ENCODE results near the gene TTC17. TPM values are rescaled to one million over a fixed set of nuclear protein-coding genes. Genes with fewer than 3 reads are reported as not detected.

Gene TTC17
- total RNA-seq, 4 donors from 2014 or later, result 157 to 295 (median 248) TPM

DNA sequence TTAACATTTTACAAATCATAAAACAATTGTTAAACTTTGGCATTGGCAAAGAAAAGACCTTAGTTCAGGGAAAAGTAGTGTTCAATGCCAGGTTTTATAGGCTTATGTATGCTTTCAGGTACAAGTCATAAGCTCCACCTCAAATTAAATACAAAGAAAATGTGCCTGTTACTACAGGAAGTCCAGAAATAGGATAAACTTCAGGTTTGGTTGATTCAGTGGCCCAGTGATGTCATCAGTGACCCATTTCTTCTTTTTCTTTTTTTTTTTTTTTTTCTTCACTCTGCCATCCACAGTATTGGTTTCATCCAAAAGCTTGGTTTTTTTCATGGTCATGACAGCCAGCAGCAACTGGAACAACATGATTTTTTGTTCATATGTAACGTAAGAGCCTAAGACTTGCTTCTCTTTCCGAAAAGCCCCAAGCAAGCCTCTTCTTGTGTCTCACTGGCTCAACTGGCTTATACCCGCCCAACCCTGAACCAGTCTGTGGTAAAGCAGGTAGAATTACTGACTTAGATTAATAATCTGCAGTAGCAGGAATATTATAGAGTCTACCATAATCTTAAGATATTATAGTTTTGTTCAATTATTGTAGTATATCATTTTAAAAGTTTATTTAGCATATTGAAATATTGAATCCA lies 46.2 kb downstream of the TTC17 start:
- H3K27ac ChIP-seq, result no peak overlapping the region

DNA sequence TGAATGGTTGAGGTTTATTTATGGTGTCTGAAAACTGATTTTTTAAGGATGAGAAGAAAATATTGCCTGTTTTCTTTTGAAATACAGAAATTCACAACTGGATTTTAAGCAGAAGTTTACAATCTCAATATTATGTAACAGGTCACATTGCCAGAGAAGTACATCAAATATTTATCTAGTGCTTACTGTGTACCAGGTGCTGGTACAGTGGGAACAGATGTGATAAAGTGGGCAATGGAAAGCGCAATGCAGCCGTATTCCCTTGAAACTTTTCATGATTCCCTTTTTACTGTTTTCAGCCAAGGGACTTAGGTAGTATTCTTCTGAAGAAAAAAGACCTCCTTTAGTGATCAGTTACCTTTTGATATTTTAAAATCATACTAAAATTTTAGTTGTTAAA lies 49.6 kb downstream of the TTC17 start:
- H3K4me3 ChIP-seq, result no peak overlapping the region
- DNase-seq, result no peak
- TF ChIP-seq CTCF (IDR thresholded peaks at IDR 0.05) (no peak), POLR2A (IDR thresholded peaks at IDR 0.05) (no peak)
- H3K27ac ChIP-seq, result no peak overlapping the region
- H3K27me3 ChIP-seq, result no peaks in the 10 kb centered on the region
- peaks cover 0 to 15% (median 0%) of the 10 kb centered on the region in 4 donors for H3K4me1 ChIP-seq
- H3K36me3 ChIP-seq, result peaks cover 0 to 63% (median 0%) of the 10 kb centered on the region in 3 donors
- no peaks in the 10 kb centered on the region for H3K9me3 ChIP-seq

More for the DNA sequence above, 46.2 kb downstream of the TTC17 start:
- no peaks in the 10 kb centered on the region for H3K9me3 ChIP-seq
- no peaks in the 10 kb centered on the region for H3K27me3 ChIP-seq
- H3K4me1 ChIP-seq, result peaks cover 0 to 9% (median 0%) of the 10 kb centered on the region in 4 donors
- H3K4me3 ChIP-seq, result no peak overlapping the region
- DNase-seq, result no peak
- H3K36me3 ChIP-seq, result peaks cover 0 to 79% (median 0%) of the 10 kb centered on the region in 3 donors
- TF ChIP-seq POLR2A (IDR thresholded peaks at IDR 0.05) (no peak), CTCF (IDR thresholded peaks at IDR 0.05) (no peak)

DNA sequence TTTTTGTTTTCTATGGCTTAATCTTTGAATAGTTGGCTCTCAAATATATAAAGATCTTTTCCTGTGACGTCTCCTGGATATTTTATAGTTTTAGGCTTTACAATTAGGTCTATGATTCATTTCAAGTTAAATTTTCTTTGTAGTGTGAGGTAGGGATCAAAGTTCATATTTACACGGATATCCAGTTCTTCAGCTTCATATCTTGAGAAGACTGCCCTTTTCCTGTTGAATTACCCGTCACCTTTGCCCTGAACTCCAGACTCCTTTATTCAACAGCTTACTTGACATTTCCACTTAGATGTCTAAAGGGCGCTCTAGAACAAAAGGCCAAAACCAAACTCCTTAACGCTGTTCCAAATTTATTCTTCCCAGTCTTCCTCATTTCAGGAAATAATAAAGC lies 51.7 kb downstream of the TTC17 start:
- H3K9me3 ChIP-seq, result no peaks in the 10 kb centered on the region
- H3K4me3 ChIP-seq, result no peak overlapping the region
- TF ChIP-seq POLR2A (IDR thresholded peaks at IDR 0.05), result no peak
- TF ChIP-seq CTCF (IDR thresholded peaks at IDR 0.05), result no peak
- peak overlapping the region in 2 of 4 donors; percentile 61 to 63 for H3K27ac ChIP-seq
- peaks cover 0 to 15% (median 0%) of the 10 kb centered on the region in 4 donors for H3K4me1 ChIP-seq
- H3K27me3 ChIP-seq, result no peaks in the 10 kb centered on the region
- DNase-seq, result peak in 1 of 3 donors; percentile 65
- peaks cover 0 to 56% (median 0%) of the 10 kb centered on the region in 3 donors for H3K36me3 ChIP-seq

GRCh38 chr11:43418197-43418596 lies 59.5 kb downstream of the TTC17 start:
- H3K27ac ChIP-seq, result no peak overlapping the region
- H3K27me3 ChIP-seq, result no peaks in the 10 kb centered on the region
- TF ChIP-seq CTCF (IDR thresholded peaks at IDR 0.05), result no peak
- no peak for TF ChIP-seq POLR2A (IDR thresholded peaks at IDR 0.05)
- H3K9me3 ChIP-seq, result no peaks in the 10 kb centered on the region
- H3K4me1 ChIP-seq, result no peaks in the 10 kb centered on the region
- DNase-seq, result no peak
- peaks cover 0 to 27% (median 0%) of the 10 kb centered on the region in 3 donors for H3K36me3 ChIP-seq
- H3K4me3 ChIP-seq, result no peak overlapping the region

DNA sequence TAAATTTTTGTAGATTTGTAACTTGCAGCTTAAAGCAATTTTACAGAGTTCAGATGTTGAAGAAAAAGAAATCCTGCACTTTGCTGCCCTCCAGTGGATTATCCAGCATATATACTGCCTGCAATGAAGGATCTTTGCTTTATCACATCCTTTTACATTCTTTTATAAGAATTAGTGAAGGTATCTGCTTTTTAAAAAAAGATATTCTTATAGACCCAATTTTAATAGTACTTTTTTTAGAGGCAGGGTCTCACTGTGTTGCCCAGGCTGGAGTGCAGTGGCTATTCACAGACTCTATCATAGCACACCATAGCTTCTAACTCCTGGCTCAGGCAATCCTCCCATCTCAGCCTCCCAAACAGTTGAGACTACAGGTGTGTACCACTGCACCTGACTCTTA lies 60.7 kb downstream of the TTC17 start:
- H3K27ac ChIP-seq, result no peak overlapping the region
- no peaks in the 10 kb centered on the region for H3K9me3 ChIP-seq
- H3K4me3 ChIP-seq, result no peak overlapping the region
- peaks cover 0 to 25% (median 0%) of the 10 kb centered on the region in 3 donors for H3K36me3 ChIP-seq
- peak in 5 of 6 experiments; percentile 15 to 80 (median 74) for TF ChIP-seq CTCF (IDR thresholded peaks at IDR 0.05)
- no peak for TF ChIP-seq POLR2A (IDR thresholded peaks at IDR 0.05)
- no peaks in the 10 kb centered on the region for H3K4me1 ChIP-seq
- DNase-seq, result peak in 1 of 3 donors; percentile 58
- H3K27me3 ChIP-seq, result no peaks in the 10 kb centered on the region
